Measurements from ENCODE around the gene RNF213.

RNF213 gene

GRCh38 chr17:80422981-80423380 is 162.3 kb downstream of the RNF213 start:
- no peak for DNase-seq

- no peak for DNase-seq
Measured at GRCh38 chr17:80423536-80424225, 163.0 kb downstream of the RNF213 start.

GRCh38 chr17:80424261-80424660 is 163.6 kb downstream of the RNF213 start:
- no peak for DNase-seq

GRCh38 chr17:80424878-80425765 is 164.5 kb downstream of the RNF213 start:
- DNase-seq = no peak

GRCh38 chr17:80425835-80426426 is 165.3 kb downstream of the RNF213 start:
- DNase-seq = no peak

GRCh38 chr17:80426671-80427326 is 166.1 kb downstream of the RNF213 start:
- peak; percentile 59 for DNase-seq

- DNase-seq = no peak
Measured at GRCh38 chr17:80427366-80428282, 167.0 kb downstream of the RNF213 start.

- DNase-seq = no peak
Measured at GRCh38 chr17:80428363-80428762, 167.7 kb downstream of the RNF213 start.

- DNase-seq = no peak
Measured at GRCh38 chr17:80428796-80429195, 168.1 kb downstream of the RNF213 start.

- DNase-seq = no peak
Measured at GRCh38 chr17:80429356-80430275, 169.0 kb downstream of the RNF213 start.

- DNase-seq = no peak
Measured at GRCh38 chr17:80430446-80431245, 170.0 kb downstream of the RNF213 start.

- DNase-seq = no peak
Measured at GRCh38 chr17:80431246-80432195, 170.9 kb downstream of the RNF213 start.

- DNase-seq = no peak
Measured at GRCh38 chr17:80432350-80432955, 171.8 kb downstream of the RNF213 start.

GRCh38 chr17:80432961-80433550 is 172.4 kb downstream of the RNF213 start:
- DNase-seq = no peak

- no peak for DNase-seq
Measured at GRCh38 chr17:80433916-80434666, 173.4 kb downstream of the RNF213 start.

GRCh38 chr17:80437532-80437931 is 176.9 kb downstream of the RNF213 start:
- DNase-seq = no peak

GRCh38 chr17:80438806-80439205 is 178.2 kb downstream of the RNF213 start:
- no peak for DNase-seq

All from fibroblast of skin of scalp (primary cell).